ENCODE results near the gene SORCS2.

- TF ChIP-seq, protein P1, sequence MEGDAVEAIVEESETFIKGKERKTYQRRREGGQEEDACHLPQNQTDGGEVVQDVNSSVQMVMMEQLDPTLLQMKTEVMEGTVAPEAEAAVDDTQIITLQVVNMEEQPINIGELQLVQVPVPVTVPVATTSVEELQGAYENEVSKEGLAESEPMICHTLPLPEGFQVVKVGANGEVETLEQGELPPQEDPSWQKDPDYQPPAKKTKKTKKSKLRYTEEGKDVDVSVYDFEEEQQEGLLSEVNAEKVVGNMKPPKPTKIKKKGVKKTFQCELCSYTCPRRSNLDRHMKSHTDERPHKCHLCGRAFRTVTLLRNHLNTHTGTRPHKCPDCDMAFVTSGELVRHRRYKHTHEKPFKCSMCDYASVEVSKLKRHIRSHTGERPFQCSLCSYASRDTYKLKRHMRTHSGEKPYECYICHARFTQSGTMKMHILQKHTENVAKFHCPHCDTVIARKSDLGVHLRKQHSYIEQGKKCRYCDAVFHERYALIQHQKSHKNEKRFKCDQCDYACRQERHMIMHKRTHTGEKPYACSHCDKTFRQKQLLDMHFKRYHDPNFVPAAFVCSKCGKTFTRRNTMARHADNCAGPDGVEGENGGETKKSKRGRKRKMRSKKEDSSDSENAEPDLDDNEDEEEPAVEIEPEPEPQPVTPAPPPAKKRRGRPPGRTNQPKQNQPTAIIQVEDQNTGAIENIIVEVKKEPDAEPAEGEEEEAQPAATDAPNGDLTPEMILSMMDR (IDR thresholded peaks at IDR 0.05; ENCODE audit: low read depth, low read length): no peak
- no peak for TF ChIP-seq EZH2phosphoT487 (IDR thresholded peaks at IDR 0.05; ENCODE audit: low read depth)
These were observed 345.6 kb downstream of the SORCS2 start for GRCh38 chr4:7537853-7538400.
